Measurements from ENCODE around the gene HNRNPD. TPM values are rescaled to one million over a fixed set of nuclear protein-coding genes. Genes with fewer than 3 reads are reported as not detected.
"Not testable (repeated sequence)": the region's sequence is repeated elsewhere in the genome, so short reads cannot be mapped to it uniquely, and the experiment has no call there.

HNRNPD gene
- total RNA-seq, 1 donor, result 86.4 TPM

GRCh38 chr4:82382751-82383150 is 9.0 kb upstream of the HNRNPD start:
- Histone ChIP-seq H3K4me3 (ENCODE audit: low read length) (no peak overlapping the region), H3K4me1 (ENCODE audit: insufficient read depth, low read length) (no peaks in the 10 kb centered on the region), H3K27me3 (ENCODE audit: insufficient read depth, low read length) (peaks cover 2% of the 10 kb centered on the region), H3K9me3 (ENCODE audit: low read depth, low read length) (no peaks in the 10 kb centered on the region)

- Histone ChIP-seq H3K27me3 (ENCODE audit: insufficient read depth, low read length) (peaks cover 2% of the 10 kb centered on the region), H3K4me1 (ENCODE audit: insufficient read depth, low read length) (no peaks in the 10 kb centered on the region), H3K4me3 (ENCODE audit: low read length) (no peak overlapping the region), H3K9me3 (ENCODE audit: low read depth, low read length) (no peaks in the 10 kb centered on the region)
Observed at GRCh38 chr4:82381661-82382296, 8.0 kb upstream of the HNRNPD start.

- H3K4me3 ChIP-seq (ENCODE audit: low read length), result no peak overlapping the region
- H3K27me3 ChIP-seq (ENCODE audit: insufficient read depth, low read length), result peaks cover 2% of the 10 kb centered on the region
- no peaks in the 10 kb centered on the region for H3K9me3 ChIP-seq (ENCODE audit: low read depth, low read length)
- peaks cover 3% of the 10 kb centered on the region for H3K4me1 ChIP-seq (ENCODE audit: insufficient read depth, low read length)
Observed at GRCh38 chr4:82381235-82381634, 7.4 kb upstream of the HNRNPD start.

GRCh38 chr4:82380831-82381230 is 7.0 kb upstream of the HNRNPD start:
- H3K4me1 ChIP-seq (ENCODE audit: insufficient read depth, low read length), result peaks cover 7% of the 10 kb centered on the region
- H3K4me3 ChIP-seq (ENCODE audit: low read length), result no peak overlapping the region
- no peaks in the 10 kb centered on the region for H3K9me3 ChIP-seq (ENCODE audit: low read depth, low read length)
- no peaks in the 10 kb centered on the region for H3K27me3 ChIP-seq (ENCODE audit: insufficient read depth, low read length)

- no peaks in the 10 kb centered on the region for H3K9me3 ChIP-seq (ENCODE audit: low read depth, low read length)
- peaks cover 12% of the 10 kb centered on the region for H3K4me1 ChIP-seq (ENCODE audit: insufficient read depth, low read length)
- H3K4me3 ChIP-seq (ENCODE audit: low read length), result no peak overlapping the region
- no peaks in the 10 kb centered on the region for H3K27me3 ChIP-seq (ENCODE audit: insufficient read depth, low read length)
Observed at GRCh38 chr4:82380344-82380743, 6.6 kb upstream of the HNRNPD start.

- Histone ChIP-seq H3K27me3 (ENCODE audit: insufficient read depth, low read length) (no peaks in the 10 kb centered on the region), H3K9me3 (ENCODE audit: low read depth, low read length) (no peaks in the 10 kb centered on the region), H3K4me1 (ENCODE audit: insufficient read depth, low read length) (peaks cover 35% of the 10 kb centered on the region), H3K4me3 (ENCODE audit: low read length) (no peak overlapping the region)
Observed at GRCh38 chr4:82376109-82376508, 2.3 kb upstream of the HNRNPD start.

- H3K27me3 ChIP-seq (ENCODE audit: insufficient read depth, low read length), result no peaks in the 10 kb centered on the region
- peak overlapping the region; percentile 99 for H3K4me3 ChIP-seq (ENCODE audit: low read length)
- H3K9me3 ChIP-seq (ENCODE audit: low read depth, low read length), result no peaks in the 10 kb centered on the region
- peaks cover 57% of the 10 kb centered on the region for H3K4me1 ChIP-seq (ENCODE audit: insufficient read depth, low read length)
Observed at GRCh38 chr4:82373486-82373815, 340 bp downstream of the HNRNPD start.

- H3K4me1 ChIP-seq (ENCODE audit: insufficient read depth, low read length), result peaks cover 62% of the 10 kb centered on the region
- no peaks in the 10 kb centered on the region for H3K27me3 ChIP-seq (ENCODE audit: insufficient read depth, low read length)
- no peaks in the 10 kb centered on the region for H3K9me3 ChIP-seq (ENCODE audit: low read depth, low read length)
- H3K4me3 ChIP-seq (ENCODE audit: low read length), result peak overlapping the region; percentile 99
Observed at GRCh38 chr4:82372517-82373485, 990 bp downstream of the HNRNPD start.

GRCh38 chr4:82371497-82371896 is 2.3 kb downstream of the HNRNPD start:
- H3K4me3 ChIP-seq (ENCODE audit: low read length), result peak overlapping the region; percentile 99
- peaks cover 72% of the 10 kb centered on the region for H3K4me1 ChIP-seq (ENCODE audit: insufficient read depth, low read length)
- H3K9me3 ChIP-seq (ENCODE audit: low read depth, low read length), result no peaks in the 10 kb centered on the region

GRCh38 chr4:82367438-82368097 is 6.2 kb downstream of the HNRNPD start:
- Histone ChIP-seq H3K27me3 (ENCODE audit: insufficient read depth, low read length) (no peaks in the 10 kb centered on the region), H3K4me1 (ENCODE audit: insufficient read depth, low read length) (peaks cover 76% of the 10 kb centered on the region), H3K9me3 (ENCODE audit: low read depth, low read length) (no peaks in the 10 kb centered on the region), H3K4me3 (ENCODE audit: low read length) (no peak overlapping the region)

More at GRCh38 chr4:82371497-82371896, 2.3 kb downstream of the HNRNPD start:
- no peaks in the 10 kb centered on the region for H3K27me3 ChIP-seq (ENCODE audit: insufficient read depth, low read length)

- H3K4me1 ChIP-seq (ENCODE audit: insufficient read depth, low read length), result peaks cover 75% of the 10 kb centered on the region
- not testable (repeated sequence) for H3K4me3 ChIP-seq (ENCODE audit: low read length); H3K9me3 ChIP-seq (ENCODE audit: low read depth, low read length); H3K27me3 ChIP-seq (ENCODE audit: insufficient read depth, low read length)
Observed at GRCh38 chr4:82366431-82366830, 7.4 kb downstream of the HNRNPD start.

- H3K27me3 ChIP-seq (ENCODE audit: insufficient read depth, low read length), result no peaks in the 10 kb centered on the region
- no peak overlapping the region for H3K4me3 ChIP-seq (ENCODE audit: low read length)
- no peaks in the 10 kb centered on the region for H3K9me3 ChIP-seq (ENCODE audit: low read depth, low read length)
- peaks cover 74% of the 10 kb centered on the region for H3K4me1 ChIP-seq (ENCODE audit: insufficient read depth, low read length)
Observed at GRCh38 chr4:82363896-82364487, 9.8 kb downstream of the HNRNPD start.

- no peaks in the 10 kb centered on the region for H3K27me3 ChIP-seq (ENCODE audit: insufficient read depth, low read length)
- H3K4me3 ChIP-seq (ENCODE audit: low read length), result no peak overlapping the region
- peaks cover 71% of the 10 kb centered on the region for H3K4me1 ChIP-seq (ENCODE audit: insufficient read depth, low read length)
- H3K9me3 ChIP-seq (ENCODE audit: low read depth, low read length), result no peaks in the 10 kb centered on the region
Observed at GRCh38 chr4:82362565-82362964, 11.2 kb downstream of the HNRNPD start.

GRCh38 chr4:82360298-82361177 is 13.3 kb downstream of the HNRNPD start:
- Histone ChIP-seq H3K9me3 (ENCODE audit: low read depth, low read length) (no peaks in the 10 kb centered on the region), H3K27me3 (ENCODE audit: insufficient read depth, low read length) (no peaks in the 10 kb centered on the region), H3K4me1 (ENCODE audit: insufficient read depth, low read length) (peaks cover 57% of the 10 kb centered on the region), H3K4me3 (ENCODE audit: low read length) (no peak overlapping the region)
